Psoas muscle (tissue), 8 donors: Measurements from ENCODE around the gene POC1B. TPM values are rescaled to one million over a fixed set of nuclear protein-coding genes. Genes with fewer than 3 reads are reported as not detected.

Source experiments
- ATAC-seq, 4 donors: fragments of 200-7000 bp; cut with Tn5 transposase; one replicate each; pipeline ENCODE4 v1.9.1; 2020; ENCODE audit warnings: moderate library complexity in 3 of 4, mild to moderate bottlenecking in 2 of 4
- DNase-seq, 2 donors: peaks; one replicate each; pipeline ENCODE4 v3.0.0-alpha.2; 2020
- H3K27ac ChIP-seq: fragments of 200-600 bp; one replicate; pipeline ENCODE4 v1.8.0; 2022
- H3K27me3 ChIP-seq, 3 donors: fragments of 200-600 bp in 1 of 3; one replicate each; pipeline versions ENCODE4 v1.6.1 to v1.8.0; 2013 to 2022; ENCODE audit warnings: low read length in 2 of 3, mild to moderate bottlenecking in 2 of 3, moderate library complexity in 1 of 3; ENCODE audit not compliant: insufficient read depth in 3 of 3
- H3K36me3 ChIP-seq, 2 donors: fragments of 200-600 bp in 1 of 2; one replicate each; pipeline versions ENCODE4 v1.6.1 to v1.8.0; 2013 to 2022; ENCODE audit warnings: low read depth in 1 of 2, mild to moderate bottlenecking in 1 of 2, moderate library complexity in 1 of 2; ENCODE audit not compliant: insufficient read depth in 1 of 2
- H3K4me1 ChIP-seq: fragments of 200-600 bp; one replicate; pipeline ENCODE4 v1.8.0; 2022
- H3K4me3 ChIP-seq: fragments of 200-600 bp; one replicate; pipeline ENCODE4 v1.8.0; 2022; ENCODE audit warnings: mild to moderate bottlenecking
- H3K9me3 ChIP-seq: fragments of 200-600 bp; one replicate; pipeline ENCODE4 v1.8.0; 2022
- CTCF ChIP-seq: fragments of 200-600 bp; IDR thresholded peaks from one replicate; pipeline ENCODE4 v1.8.0; 2022; ENCODE audit warnings: antibody characterized with exemption
- WGBS, 3 donors: extraction: QIAGEN DNeasy Blood & Tissue Kit; methylation state at CpG; one replicate each; pipeline versions ENCODE4 v1.1.6 to v1.1.7; 2013; 5-methylcytosine and 5-hydroxymethylcytosine counted together
- intact Hi-C, 2 donors: fragments of 100-400 bp; cut with DNase I; formaldehyde crosslinking; loops; one replicate each; pipeline versions ENCODE4 v1.11.0 to v1.14.2; 2022
- polyA plus RNA-seq, 3 donors: library from polyadenylated mRNA; stranded (reverse); fragments of 200-250 nt; gene quantifications; one replicate each; pipeline ENCODE4 v1.2.3, GENCODE V29; 2013
- total RNA-seq, 4 donors: library from RNA; stranded (reverse); fragmentation: NEBNext Ultra II Directional in 2 of 4; extraction: Animal tissue kit (Norgen Biotek cat#: 25700) in 2 of 4; gene quantifications; one replicate each; pipeline versions ENCODE4 v1.2.1 to v1.2.4, GENCODE V29; 2021 to 2023
- donor health status: healthy with polysubstance abuse.
- donor health status: DM: no; HTN: no; CAD: no; lungs with moderate emphysema.
- donor health status: Bipolar disorder and iron deficiency.
- donor health status: healthy.
- donor health status: DM: yes; HTN: yes; CAD: no.
- donor health status: DM: no; HTN: no; CAD: no.
- donor health status: DM: no; HTN: no; CAD: no.
- donor health status: DM: yes; HTN: yes; CAD: no.

Gene POC1B
- total and polyA plus RNA-seq, 7 donors, result 2.9 to 8.1 (median 5.3) TPM

DNA sequence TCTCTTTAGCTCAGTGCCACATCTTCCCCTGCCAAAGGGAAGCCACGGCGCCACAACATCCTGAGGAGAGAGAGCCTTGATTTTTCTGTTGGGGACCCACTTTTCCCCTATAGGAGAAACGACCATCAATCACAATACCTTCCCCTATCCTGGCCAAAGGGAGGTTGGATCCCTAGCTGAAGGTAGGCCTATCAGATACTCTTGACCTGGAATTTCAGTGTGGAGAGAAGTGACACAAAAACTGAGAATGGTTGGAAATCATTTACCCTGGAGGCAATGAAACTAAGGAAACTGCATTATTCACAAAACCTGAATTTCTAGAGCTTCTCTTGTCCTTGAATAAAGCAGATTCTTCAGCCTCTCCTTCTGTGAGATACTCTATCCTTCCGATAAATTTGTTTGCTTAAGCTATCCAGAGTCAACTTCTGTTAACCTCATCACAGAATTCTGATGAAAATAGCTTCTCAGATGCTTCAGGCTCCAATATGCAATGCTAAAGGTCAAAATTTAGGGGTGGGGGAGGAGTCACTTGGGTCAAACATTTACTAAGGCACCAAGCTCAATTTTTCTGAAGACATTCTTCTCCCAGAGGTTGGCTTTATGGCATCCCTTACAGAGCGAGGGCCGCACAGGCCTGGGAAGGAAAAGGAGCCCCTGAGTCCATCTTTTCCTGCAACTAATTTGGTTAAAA is 146.6 kb downstream of the POC1B start:
- Histone ChIP-seq H3K4me1 (peaks cover 3% of the 10 kb centered on the region), H3K9me3 (no peaks in the 10 kb centered on the region), H3K27me3 (no peaks in the 10 kb centered on the region), H3K27ac (no peak overlapping the region), H3K36me3 (no peaks in the 10 kb centered on the region), H3K4me3 (no peak overlapping the region)
- intact Hi-C loops, result no loop called here
- 86 to 91% (median 90%) methylated on average over 6 of the region's 6 CpGs for WGBS, 3 donors
- ATAC-seq (no peak), DNase-seq (no peak)
- no peak for TF ChIP-seq CTCF

DNA sequence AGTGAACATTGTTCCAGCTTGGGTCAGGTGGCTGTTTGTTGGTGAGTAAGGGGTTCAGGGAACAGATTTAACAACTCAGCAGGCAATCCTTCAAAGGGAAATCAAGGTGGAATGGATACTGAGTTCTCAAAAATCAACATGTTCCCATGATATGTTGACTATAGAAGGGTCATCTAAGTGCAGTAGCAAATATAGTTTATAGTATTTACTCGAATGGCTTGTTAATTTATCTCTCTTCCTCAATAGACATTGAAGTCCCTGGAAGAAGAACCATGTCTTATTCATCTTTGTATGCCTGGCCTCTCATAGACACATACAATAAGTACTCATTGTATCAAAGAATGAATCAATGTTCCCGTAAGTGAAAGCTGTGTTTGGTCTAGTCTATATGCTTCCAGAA is 149.0 kb downstream of the POC1B start:
- 90 to 93% (median 91%) methylated on average over 2 of the region's 2 CpGs for WGBS, 3 donors
- TF ChIP-seq CTCF, result no peak
- DNase-seq, result no peak

DNA sequence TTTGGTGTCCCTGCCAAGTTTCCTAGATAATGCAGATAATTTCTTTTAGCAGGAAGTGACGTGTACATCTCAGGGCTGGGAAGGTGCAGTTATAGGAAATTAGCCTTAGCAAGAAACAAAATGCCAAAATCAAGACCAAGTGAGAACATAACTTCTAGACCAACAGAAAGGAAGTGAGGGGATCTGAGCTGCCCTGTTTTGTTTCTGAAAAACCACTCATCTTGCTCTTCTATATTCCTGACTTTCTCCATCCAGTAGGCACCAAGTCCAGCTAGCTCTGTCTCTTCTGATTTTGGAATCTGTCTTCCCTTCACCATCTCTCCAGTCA is 149.7 kb downstream of the POC1B start:
- TF ChIP-seq CTCF, result no peak
- DNase-seq, result no peak
- Histone ChIP-seq H3K9me3 (no peaks in the 10 kb centered on the region), H3K27me3 (no peaks in the 10 kb centered on the region), H3K4me3 (no peak overlapping the region), H3K36me3 (no peaks in the 10 kb centered on the region), H3K27ac (no peak overlapping the region), H3K4me1 (peaks cover 4% of the 10 kb centered on the region)
- intact Hi-C loops, result no loop called here
- no peak for ATAC-seq
- 73 to 81% (median 79%) methylated on average over 1 of the region's 1 CpG for WGBS, 3 donors

More for the DNA sequence above, 149.0 kb downstream of the POC1B start:
- H3K4me3 ChIP-seq, result no peak overlapping the region
- H3K4me1 ChIP-seq, result peaks cover 4% of the 10 kb centered on the region
- H3K27ac ChIP-seq, result no peak overlapping the region
- H3K36me3 ChIP-seq, result no peaks in the 10 kb centered on the region
- intact Hi-C loops, result no loop called here
- no peaks in the 10 kb centered on the region for H3K9me3 ChIP-seq
- H3K27me3 ChIP-seq, result no peaks in the 10 kb centered on the region
- ATAC-seq, result no peak

DNA sequence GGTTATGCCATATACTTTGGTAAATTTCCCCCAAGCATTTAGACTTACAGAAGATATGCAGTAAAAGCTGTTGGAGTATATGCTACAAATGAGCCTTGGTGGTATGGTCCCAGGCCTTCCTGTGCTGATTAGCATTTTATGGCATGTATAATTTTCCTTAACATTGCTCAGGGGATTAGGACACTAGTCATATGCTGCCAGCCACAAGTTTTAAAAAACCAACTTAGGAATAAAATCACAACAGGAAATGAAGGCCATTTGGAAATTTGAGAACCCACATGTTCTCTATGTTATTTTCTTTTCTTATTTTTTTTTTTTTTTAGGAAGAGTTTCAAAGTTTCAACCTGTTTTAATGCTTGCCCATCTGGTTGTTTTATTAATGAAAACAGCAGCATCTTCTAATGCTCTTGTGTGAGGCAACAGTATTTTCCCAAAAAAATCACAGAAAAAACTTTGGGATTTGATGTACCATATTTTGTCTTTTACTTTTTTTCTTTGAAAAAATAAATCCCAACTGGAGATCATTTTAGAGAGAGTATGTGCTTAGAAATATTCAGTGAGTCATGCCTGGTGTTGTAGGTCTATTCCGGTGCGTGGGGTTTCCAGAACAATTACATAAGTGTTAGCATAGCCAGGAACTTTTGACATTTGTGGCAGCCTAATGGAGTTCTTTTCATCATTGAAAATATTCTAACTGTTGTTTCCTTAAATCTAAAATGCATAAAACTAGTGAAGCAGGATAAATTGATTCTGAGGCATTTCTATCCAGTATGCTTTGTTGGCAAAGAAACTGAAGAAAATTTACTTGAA is 151.9 kb downstream of the POC1B start:
- DNase-seq, result no peak
- ATAC-seq, result peak in 3 of 4 donors; percentile 56 to 68 (median 62)
- H3K4me1 ChIP-seq, result peaks cover 4% of the 10 kb centered on the region
- no peaks in the 10 kb centered on the region for H3K36me3 ChIP-seq
- no peaks in the 10 kb centered on the region for H3K9me3 ChIP-seq
- intact Hi-C loops, result no loop called here
- H3K4me3 ChIP-seq, result no peak overlapping the region
- H3K27me3 ChIP-seq, result no peaks in the 10 kb centered on the region
- WGBS, 3 donors, result 11 to 28% (median 20%) methylated on average over 2 of the region's 2 CpGs
- H3K27ac ChIP-seq, result no peak overlapping the region
- TF ChIP-seq CTCF, result no peak
